HG03439 (cell line): ENCODE results near the gene ZNF425.
"Not testable (repeated sequence)": the region's sequence is repeated elsewhere in the genome, so short reads cannot be mapped to it uniquely, and the experiment has no call there.

Source experiments
- ATAC-seq: cut with Tn5 transposase; IDR thresholded peaks from one replicate; pipeline ENCODE4 v1.9.1; 2021; ENCODE audit warnings: mild to moderate bottlenecking, moderate library complexity; ENCODE audit not compliant: unreplicated experiment

Gene ZNF425

GRCh38 chr7:149133028-149133710, 7.0 kb upstream of the ZNF425 start:
- ATAC-seq, result no peak

DNA sequence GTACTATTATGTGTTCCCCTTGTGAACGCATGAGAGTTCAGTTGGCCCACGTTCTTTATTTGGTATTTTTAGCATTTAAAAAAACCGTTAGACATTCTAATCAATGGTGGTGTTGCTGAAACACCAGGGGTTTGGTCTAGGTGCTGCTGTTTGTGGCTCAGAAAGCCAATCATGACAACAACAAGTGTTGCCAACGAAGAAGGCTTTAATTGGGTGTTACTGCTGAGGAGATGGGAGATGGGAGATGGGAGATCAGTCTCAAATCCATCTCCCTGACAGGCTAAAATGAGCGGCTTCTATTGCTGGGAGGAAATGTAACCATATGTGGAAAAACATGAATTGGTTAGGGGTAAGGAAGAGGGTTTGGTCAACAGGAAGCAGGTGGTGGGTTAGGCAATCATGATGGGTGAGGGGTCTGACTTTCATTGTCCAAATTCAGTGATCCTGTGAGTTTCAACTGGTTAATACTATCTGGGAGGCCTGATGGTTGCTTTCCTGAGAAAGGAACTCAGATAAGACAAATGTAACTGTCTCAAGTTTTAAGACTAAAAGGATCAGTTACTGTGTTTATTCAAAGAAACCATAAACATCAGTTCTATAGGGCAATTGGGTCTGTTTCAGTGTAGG, 4.6 kb upstream of the ZNF425 start:
- no peak for ATAC-seq

DNA sequence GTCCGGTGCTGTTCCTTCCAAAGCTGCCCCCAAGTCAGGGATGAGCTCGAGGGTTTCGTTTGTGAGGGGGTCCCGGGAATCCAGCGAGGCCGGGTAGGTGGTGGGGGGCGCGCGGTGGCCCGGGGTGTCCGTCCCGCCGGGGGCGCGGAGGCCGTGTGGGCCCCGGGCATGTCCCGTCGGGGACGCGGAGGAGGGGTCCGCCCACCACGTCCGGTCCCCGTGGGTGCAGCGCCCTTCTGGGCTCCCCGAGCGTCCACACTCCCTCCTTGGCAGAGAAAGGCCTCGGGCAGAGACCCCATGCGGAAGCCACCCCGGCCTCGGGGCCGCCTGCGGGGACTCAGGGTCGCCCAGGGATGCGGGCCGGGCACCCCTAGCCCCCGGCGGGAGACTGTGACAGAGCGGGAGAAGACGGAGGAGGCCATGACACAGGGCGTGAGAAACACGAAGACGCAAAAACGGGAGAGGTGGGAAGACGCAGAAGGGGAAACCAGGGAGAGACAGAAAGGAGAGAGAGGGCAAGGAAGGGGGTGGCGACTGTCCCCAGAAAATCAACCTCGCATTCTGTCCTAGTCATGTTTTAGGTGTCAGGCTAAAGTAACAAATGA, 640 bp upstream of the ZNF425 start:
- peak; percentile 54 for ATAC-seq

- no peak for ATAC-seq
These were observed 798 bp downstream of the ZNF425 start for GRCh38 chr7:149125189-149125862.

GRCh38 chr7:149109969-149110368, 16.2 kb downstream of the ZNF425 start:
- no peak for ATAC-seq

DNA sequence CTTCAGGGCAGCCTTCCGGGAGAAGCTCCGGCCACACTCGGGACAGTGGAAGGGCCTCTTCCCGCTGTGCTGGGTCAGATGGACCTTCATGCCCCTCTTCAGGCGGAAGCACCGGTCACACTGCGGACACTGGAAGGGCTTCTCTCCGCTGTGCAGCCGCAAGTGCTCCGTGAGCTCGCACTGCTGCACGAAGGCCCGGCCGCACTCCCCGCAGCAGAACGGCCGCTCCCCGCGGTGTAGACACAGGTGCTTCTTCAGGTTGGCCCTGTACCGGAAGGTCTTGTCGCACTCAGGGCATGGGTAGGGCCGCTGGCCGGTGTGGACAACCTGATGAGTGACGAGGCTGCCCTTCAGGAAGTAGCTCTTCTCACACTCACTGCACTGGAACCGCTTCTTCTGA, 21.4 kb downstream of the ZNF425 start:
- no peak for ATAC-seq

DNA sequence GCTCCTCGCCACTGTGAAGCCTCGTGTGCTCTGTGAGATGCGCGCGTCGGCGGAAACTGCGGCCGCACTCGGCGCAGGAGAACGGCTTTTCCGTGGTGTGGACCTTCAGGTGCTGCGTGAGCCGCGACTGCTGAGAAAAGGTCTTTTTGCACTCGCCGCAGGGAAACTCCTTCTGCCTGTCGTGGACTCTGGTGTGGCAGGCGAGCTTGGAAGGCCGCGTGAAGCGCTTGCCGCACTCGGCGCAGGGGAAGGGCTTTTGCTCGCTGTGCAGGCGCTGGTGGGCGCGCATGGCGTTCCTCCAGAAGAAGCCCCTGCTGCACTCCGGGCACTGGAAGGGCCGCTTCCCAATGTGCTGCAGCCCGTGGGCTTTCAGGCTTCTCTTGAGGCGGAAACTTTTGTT, 21.9 kb downstream of the ZNF425 start:
- ATAC-seq, result no peak

- no peak for ATAC-seq
These were observed 22.7 kb downstream of the ZNF425 start for GRCh38 chr7:149103424-149103823.

DNA sequence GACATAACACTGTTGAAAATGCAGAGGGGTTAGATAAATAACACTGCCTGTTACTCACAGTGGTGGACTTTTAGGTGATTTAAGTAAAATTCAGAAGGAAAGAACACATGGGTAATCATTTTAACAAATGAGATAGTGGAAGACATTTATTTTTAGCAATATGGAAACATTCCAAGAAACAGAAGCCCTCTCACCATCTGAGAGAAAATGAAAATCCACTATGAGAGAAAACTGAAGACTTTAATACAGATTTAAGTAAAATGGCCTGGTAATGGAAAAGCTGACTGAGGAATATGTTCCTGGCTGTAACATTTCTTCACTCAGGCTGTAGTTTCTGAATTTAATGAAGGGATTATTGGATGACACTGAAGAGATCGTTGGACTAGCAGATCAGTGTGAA, 23.5 kb downstream of the ZNF425 start:
- no peak for ATAC-seq

DNA sequence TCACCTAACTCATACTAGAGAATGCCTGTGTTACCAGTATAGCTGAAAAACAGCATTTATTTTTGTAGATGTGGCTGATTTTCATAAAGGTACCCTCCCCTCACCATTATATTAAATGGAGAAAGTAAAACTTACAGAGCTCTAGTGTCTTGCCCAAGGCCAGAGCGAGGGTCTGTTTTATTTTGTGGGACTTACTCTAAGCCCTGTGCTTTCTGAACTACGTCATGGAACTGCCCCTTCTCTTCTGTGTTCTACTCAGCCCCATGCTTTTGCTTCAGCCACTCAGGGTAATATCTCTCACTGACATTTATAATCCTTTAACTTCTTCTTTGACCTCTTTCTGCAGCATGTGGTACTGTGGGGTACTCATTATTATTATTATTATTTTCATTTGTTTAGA, 25.3 kb downstream of the ZNF425 start:
- no peak for ATAC-seq

DNA sequence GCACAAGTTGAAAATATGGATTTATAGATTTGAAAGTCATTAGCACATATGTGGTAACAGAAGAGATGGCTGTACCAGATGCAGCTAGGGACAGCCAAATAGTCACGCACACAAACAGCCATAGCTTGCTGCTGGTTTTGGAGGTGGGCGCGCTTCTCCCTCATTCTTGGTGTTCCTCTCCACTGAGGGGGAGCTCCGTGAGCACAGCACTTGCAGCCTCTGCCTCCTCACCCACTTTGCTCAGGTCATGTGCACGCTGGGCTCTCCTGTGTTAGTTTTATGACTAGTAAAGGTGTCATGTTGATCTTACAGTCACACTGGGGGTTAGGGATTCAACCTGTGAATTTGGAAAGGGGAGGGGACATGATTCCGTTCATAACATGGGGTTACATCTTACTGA, 27.1 kb downstream of the ZNF425 start:
- no peak for ATAC-seq

GRCh38 chr7:149097088-149097487, 29.0 kb downstream of the ZNF425 start:
- no peak for ATAC-seq

DNA sequence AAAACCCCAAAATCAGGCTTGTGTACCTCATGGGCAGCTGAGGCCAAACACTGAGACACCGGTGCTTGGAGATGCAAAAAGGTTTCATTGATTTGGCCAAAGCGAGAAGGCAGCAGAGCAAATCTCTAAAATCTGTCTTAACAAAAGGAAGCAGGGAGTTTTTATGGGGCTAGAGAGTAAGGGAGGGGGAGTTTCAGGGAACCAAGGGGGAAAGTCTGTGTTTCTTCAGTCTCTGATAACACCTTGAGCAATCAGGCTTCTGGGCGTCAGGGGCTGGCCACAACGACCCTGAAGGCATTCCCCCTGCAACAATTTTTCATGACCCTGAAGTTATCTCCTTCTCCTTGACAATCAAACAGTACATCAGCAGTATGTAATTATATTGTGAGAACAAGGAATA, 32.9 kb downstream of the ZNF425 start:
- no peak for ATAC-seq

GRCh38 chr7:149092244-149092643, 33.9 kb downstream of the ZNF425 start:
- ATAC-seq, result not testable (repeated sequence)

GRCh38 chr7:149090397-149091195, 35.5 kb downstream of the ZNF425 start, which contains the start of gene ZNF786:
Gene ZNF786, minus strand, starts transcription at chr7:149090718. Its CDS starts 78 bp downstream, at chr7:149090640.
- ATAC-seq, result peak; percentile 85

- no peak for ATAC-seq
These were observed 38.7 kb downstream of the ZNF425 start for GRCh38 chr7:149087376-149087775.

DNA sequence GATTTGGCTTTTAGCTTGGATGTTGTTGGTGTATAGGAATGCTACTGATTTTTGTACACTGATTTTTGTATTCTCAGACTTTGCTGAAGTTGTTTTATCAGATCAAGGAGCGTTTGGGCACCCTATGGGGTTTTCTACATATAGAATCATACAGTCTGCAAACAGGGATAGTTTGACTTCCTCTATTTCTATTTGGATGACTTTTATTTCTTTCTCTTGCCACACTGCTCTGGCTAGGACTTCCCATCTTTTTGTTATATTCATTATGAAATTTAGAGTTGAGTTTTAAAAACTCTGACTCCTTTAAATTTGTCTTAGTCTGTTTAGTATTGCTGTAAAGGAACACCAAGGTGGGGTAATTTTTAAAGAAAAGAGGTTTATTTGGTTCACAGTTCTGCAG, 40.3 kb downstream of the ZNF425 start:
- no peak for ATAC-seq

DNA sequence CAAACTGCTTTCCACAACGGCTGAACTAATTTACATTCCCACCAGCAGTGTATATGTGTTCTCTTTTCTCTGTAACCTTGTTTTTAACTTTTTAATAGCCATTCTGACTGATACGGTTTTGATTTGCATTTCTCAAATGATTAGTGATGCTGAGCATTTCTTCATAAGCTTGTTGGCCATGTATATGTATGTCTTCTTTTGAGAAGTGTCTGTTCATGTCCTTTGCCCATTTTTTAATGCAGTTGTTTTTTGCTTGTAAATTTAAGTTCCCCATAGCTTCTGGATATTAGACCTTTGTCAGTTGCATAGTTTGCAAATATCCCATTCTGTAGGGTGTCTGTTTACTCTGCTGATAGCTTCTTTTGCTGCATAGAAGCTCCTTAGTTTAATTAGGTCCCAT, 41.7 kb downstream of the ZNF425 start:
- no peak for ATAC-seq

- no peak for ATAC-seq
These were observed 44.2 kb downstream of the ZNF425 start for GRCh38 chr7:149081914-149082313.

DNA sequence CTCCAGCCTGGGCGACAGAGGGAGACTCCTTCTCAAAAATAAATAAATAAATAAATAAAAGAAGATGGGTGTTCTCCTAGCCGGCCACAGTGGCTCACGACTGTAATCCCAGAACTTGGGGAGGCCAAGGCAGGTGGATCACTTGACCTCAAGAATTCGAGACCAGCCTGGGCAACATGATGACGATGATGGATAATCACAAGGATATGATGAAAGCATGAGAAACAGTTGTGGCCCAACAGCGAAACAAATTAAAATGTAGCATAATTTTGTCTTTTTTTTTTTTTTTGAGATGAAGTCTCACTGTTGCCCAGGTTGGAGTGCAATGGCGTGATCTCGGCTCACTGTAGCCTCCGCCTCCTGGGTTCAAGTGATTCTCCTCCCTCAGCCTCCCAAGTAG, 48.5 kb downstream of the ZNF425 start:
- no peak for ATAC-seq

DNA sequence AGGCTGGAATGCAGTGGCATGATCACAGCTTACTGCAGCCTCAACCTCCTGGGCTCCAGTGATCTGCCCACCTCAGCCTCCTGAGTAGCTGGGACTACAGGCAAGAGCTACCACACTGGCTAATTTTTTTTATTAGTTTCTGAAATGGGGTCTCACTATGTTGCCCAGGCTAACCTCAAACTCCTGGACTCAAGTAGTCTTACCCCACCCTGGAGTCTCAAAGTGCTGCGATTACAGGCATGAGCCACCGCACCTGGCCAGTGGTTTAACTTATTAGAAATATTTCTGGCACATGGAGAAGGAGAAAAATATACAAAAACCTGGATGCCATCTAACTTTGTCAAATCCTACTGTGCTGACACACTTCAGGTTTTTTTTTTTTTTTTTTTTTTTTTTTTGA, 50.8 kb downstream of the ZNF425 start:
- no peak for ATAC-seq
